ENCODE data around the gene BCAR1.
"Not testable (repeated sequence)": the region's sequence is repeated elsewhere in the genome, so short reads cannot be mapped to it uniquely, and the experiment has no call there.

Gene BCAR1

DNA sequence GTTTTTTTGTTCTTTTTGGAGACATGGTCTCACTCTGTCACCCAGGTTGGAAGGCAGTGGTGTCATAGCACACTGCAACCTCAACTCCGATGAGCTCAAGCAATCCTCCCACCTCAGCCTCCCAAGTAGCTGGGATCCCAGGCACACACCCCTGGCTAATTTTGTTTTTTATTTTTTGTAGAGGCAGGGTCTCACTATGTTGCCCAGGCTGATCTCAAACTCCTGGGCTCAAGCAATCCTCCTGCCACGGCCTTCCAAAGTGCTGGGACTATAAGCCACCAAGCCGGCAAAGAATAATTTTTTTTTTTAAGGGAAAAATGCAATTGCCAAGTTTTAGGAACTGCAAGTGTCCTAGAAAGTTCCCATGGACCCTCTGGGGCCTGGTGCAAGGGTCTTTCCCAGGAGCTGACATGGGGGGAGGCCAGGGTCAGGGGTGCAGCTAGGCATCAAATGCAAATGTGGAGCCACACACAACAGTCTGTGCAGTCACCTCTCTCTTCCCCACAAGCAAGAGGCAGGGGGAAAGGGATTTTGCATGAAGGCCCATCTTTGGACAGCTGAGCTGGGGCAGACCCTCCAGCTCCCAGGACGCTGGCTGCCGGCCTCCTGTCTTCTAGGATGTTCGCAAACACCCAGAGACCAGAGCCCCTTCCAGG, 20.1 kb upstream of the BCAR1 start:
- DNase-seq = no peak

DNA sequence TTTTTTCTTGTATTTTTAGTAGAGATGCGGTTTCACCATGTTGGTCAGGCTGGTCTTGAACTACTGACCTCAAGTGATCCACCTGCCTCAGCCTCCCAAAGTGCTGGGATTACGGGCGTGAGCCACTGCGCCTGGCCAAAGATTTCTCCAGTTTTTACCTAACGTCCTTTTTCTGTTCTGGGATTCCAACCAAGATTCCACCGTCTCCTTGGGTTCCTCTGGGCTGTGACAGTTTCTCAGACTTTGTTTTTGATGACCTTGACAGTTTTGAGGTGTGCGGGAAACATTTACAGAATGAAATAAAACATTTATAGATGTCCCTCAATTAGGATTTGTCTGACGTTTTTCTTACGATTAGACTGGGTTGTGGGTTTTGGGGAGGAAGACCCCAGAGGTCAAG, 17.9 kb upstream of the BCAR1 start:
- DNase-seq = not testable (repeated sequence)

GRCh38 chr16:75267631-75268264, 16.3 kb upstream of the BCAR1 start:
- no peak for DNase-seq

DNA sequence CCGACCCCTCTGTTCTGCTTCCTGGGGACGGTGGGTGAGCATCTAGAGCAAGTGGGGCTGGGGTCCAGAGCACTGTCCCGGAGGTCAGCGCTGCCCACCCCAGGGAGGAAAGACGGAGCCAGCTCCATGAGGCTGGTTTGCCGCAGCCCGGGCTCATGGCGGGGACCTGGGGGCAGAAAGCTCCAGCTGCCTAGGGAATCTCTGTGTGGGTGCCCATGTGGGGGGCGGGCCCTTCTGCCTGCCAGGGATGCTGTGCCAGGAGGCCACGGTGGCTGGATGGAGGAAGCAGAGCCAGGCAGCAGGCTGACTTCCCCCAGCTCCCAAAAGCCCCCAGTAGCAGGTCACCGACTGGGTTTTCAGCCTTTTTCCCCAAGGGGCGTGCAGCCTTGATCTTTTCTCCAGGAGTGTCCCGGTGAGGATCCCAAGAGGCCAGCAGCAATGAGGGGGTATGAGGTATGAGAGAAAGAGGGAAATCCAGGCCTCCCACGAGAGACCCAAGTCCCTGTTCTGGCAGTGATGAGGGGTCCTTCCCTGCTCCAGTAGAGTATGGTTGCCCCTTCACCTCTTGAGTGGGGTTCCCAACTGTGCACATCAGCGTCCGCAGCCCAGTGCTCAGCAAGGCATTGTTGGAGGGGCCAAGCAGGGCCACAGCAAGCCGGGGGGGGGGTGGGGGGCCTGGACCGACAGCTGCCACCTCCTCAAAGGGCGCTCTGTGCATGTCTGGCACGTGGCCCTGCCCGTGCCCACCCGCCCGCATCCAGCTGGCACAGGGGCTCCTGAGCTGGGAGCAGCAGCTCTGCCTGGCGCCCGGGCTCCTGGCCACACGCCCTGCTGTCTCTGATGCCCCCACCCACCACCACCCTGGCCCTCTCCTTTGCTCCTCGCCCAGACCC, 15.6 kb upstream of the BCAR1 start:
- no peak for DNase-seq

DNA sequence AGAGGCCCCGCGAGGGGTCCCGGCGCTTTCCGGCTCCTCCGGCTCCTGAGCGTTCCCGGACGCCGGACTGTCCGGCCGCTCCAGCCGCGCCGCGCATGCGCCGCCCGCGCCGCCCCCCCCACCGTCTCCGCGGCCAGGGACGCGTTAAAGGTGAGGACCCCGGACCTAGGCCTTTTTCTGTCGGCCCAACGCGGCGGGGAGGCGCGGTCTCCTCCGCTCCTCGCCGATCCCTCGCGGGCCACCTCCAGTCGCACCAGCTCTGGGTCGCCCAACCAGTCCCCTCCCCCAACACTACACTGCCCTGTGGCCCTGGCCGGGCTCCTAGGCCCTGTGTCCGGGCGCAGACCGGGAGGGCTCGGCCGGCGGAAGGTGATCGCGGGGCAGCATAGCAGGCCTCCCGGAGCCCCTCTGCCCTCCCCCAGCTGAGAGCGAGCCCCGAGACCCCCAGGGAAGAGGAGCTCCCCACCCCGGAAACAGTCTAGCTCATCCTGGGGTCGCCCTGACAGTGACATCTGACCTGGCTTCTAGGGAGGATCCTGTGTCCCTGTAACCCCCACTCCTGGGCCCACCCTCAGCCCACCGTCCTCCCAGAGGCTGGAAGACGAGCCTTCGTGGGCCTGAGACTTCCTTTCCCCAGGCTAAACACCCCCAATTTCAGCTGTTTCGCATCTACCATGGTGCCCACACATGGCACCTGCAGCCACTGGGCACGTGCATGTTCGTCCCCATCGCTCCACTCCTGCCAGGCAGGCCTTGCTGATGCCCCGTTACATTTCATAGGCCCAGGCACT, 14.7 kb upstream of the BCAR1 start:
- DNase-seq = peak; percentile 66

DNA sequence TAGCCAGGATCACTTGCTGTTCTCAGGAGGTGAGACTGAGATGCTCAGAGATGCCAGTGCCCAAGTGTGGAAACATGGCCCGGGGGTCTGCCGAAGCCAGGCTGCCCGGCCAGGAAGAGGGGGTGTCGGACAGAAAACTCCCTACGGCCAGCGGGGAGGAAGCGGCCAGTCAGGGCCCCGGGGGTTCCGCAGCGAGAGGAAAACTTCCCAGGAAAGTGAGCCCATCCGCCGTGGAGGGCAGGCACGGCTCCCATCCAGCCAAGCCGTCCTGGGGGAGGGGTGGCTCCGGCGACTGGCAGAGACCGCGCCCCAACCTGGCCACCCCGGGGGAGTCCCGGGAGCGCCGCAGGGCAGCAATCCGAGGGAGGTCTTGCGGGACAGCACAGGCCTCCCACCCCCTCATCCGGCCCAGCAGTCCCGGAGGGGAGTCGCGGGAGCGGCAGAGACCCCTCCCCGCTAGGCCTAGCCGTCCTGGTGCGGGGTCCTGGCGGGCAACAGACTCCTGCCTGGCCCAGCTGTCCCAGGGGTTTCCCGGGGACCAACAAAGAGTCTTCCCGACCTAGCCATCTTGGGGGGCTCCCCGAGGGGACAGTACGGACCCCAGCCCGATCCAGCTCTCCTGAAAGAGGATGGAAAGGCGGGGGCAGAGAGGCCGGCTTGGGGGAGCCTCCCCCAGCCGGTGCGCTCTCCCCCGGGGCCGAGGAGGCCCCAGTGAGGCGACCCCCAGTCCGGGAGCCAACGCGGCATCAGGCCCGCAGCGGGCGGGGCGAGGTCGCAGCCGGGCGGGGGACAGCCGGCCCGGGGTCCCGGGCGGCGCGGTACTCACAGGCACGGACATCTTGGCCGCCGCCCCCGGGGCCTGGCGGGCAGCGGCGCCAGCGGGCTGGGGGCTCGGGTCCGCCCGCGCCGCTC, 13.8 kb upstream of the BCAR1 start:
- DNase-seq = no peak

GRCh38 chr16:75264457-75264998, 13.1 kb upstream of the BCAR1 start:
- DNase-seq = no peak

- DNase-seq = peak; percentile 33
Measured at GRCh38 chr16:75263963-75264445, 12.6 kb upstream of the BCAR1 start.

- DNase-seq = no peak
Measured at GRCh38 chr16:75263291-75263962, 12.0 kb upstream of the BCAR1 start.

DNA sequence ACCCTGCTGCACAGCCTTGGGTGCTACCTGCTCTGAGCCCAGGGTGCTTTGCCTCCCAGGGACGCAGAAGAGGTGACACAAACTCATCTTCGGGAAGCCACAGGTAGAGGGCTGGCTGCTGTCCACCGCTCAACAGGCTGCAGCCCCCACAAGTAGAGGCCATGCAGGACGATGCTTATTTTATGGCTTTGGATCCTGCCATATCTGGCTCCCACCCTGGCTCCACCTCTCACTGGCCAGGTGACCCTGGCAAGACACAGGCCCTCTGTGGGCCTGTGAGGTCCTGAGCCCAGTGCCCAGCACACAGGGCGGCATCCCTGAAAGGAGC, 11.3 kb upstream of the BCAR1 start:
- DNase-seq = no peak

DNA sequence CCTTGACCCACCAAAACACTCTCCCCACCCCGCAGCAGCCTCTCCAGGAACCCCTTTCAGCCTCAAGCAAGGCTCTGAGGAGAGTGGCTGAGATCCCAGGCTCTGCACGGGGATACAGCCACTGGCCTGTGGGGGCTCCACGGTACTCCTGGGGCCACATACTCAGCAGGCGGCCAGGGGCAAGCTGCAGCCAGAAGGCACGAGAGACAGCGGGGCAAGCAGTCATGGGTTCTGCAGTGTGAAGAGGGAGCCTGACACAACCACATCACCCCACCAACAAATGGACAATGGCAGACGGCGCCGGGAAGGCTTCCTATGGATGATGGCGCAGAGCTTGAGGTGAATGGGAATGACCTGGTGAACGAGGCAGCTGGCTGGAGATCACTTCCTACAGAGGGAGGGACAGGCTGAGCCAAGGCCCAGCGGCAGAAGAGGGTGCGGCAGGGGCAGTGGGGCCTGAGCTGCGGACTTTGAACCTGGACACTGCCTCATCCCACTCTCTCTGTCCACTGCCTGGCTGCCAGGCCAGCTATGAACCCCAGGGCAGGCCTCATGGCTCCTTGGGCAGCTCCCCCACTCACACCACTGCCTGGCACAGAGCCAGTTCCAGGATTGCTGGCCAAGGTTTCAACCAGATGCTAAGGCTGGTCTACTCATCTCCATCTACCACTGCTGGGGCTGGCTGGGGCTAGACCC, 10.8 kb upstream of the BCAR1 start:
- no peak for DNase-seq

- no peak for DNase-seq
Measured at GRCh38 chr16:75261590-75262078, 10.2 kb upstream of the BCAR1 start.

DNA sequence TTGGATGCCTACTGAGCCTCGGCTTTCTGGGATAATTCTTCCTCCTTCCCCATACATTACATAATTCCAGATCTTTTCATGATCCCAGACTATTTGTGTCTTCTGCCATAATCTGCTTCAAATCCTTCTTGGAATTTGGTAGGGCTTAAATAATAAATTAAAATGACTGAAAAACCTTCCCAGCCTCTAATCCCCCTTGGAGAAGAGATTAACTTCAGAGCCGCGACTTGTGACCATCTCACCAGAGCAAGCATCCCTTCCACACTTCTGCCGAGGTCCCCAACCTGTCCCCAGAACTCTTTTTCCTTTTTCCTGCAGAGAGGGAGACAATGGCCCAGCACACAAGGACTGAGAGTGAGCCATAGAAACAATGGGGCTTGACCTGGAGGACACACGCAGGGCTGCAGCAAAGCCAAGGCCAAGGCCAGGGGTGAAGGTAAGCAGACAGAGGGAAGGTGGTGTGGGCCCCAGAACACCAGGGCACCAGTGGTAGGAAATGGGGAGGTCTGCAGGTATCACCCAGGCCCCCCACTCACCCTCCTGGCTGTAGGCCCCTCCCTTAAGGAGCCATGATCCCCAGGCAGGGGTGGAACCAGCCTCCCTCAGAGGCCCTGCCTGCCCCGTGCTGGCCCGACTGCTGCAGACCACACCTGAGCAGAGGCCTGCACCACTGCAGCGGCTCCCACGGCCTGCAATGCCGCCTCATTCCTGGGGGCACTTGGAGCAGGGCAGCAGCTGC, 9.6 kb upstream of the BCAR1 start:
- DNase-seq = no peak

DNA sequence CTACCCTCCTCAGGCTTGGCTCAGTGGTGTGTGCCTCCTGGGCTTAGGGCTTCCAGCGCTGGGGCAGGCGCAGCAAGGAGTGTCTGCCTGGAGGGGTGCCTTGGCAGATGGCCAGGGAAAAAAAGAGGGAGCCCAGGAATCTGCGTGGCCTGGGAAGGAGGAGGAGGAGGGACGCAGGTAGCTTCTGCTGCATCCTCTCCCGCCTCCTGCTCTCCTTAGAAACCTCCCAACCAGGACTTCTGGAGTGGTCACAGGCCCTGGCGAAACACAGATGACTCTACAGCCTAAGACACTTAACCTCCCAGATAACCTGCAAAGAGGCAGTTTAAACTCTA, 7.3 kb upstream of the BCAR1 start:
- DNase-seq = no peak

- no peak for DNase-seq
Measured at GRCh38 chr16:75257886-75258806, 6.7 kb upstream of the BCAR1 start.

- no peak for DNase-seq
Measured at GRCh38 chr16:75256696-75257343, 5.4 kb upstream of the BCAR1 start.

- no peak for DNase-seq
Measured at GRCh38 chr16:75256059-75256571, 4.7 kb upstream of the BCAR1 start.

GRCh38 chr16:75254359-75254837, 3.0 kb upstream of the BCAR1 start:
- DNase-seq = no peak

All from hematopoietic multipotent progenitor cell treated with erythropoietin and hydrocortisone succinate and interleukin-3 and kit ligand, for 6 days (in vitro differentiated cells).